Esophagus squamous epithelium (tissue), 5 donors: ENCODE measurements around the gene PTPRG. TPM values are rescaled to one million over a fixed set of nuclear protein-coding genes. Genes with fewer than 3 reads are reported as not detected.

Source experiments
- DNase-seq: peaks from one replicate; lab custom pipeline; 2025; lab: John Stamatoyannopoulos, UW
- H3K27ac ChIP-seq, 4 donors: fragments of 200-600 bp; sonication (generic); one replicate each; pipeline ENCODE4 v1.5.1; 2016 to 2019; ENCODE audit warnings: mild to moderate bottlenecking in 1 of 4
- H3K27me3 ChIP-seq, 4 donors: fragments of 200-600 bp; sonication (generic); 1 replicate in 3 of 4; 2 replicates in 1 of 4; pipeline versions ENCODE4 v1.5.1 to v1.6.0; 2017 to 2021; ENCODE audit warnings: antibody characterized with exemption in 1 of 4
- H3K36me3 ChIP-seq, 3 donors: fragments of 200-600 bp; sonication (generic); one replicate each; pipeline ENCODE4 v1.5.1; 2016 to 2019
- H3K4me1 ChIP-seq, 3 donors: fragments of 200-600 bp; sonication (generic); one replicate each; pipeline ENCODE4 v1.5.1; 2017 to 2019
- H3K4me3 ChIP-seq, 4 donors: fragments of 200-600 bp; sonication (generic); 1 replicate in 3 of 4; 2 replicates in 1 of 4; pipeline ENCODE4 v1.5.1; 2016 to 2019; ENCODE audit warnings: mild to moderate bottlenecking in 2 of 4, moderate library complexity in 1 of 4
- H3K9me3 ChIP-seq, 3 donors: fragments of 200-600 bp; sonication (generic); one replicate each; pipeline ENCODE4 v1.5.1; 2016 to 2019
- POLR2A ChIP-seq, 4 donors: fragments of 450-650 bp; IDR thresholded peaks; one replicate each; pipeline ENCODE4 v1.6.1; 2017; ENCODE audit warnings: antibody characterized with exemption in 4 of 4, mild to moderate bottlenecking in 4 of 4, moderate library complexity in 3 of 4
- whole genome bisulfite sequencing, 2 donors: methylation state at CpG; one replicate each; pipeline ENCODE4 v1.1.5; 2018; 5-methylcytosine and 5-hydroxymethylcytosine counted together
- intact Hi-C: fragments of 100-400 bp; cut with DNase I; formaldehyde crosslinking; loops from one replicate; pipeline ENCODE4 v1.15.0; 2022
- total RNA-seq, 4 donors: library from RNA; depleted of rRNA; stranded (reverse); fragments of >200 nt; gene quantifications; one replicate each; pipeline ENCODE4 v1.1.0, GENCODE V29; 2016
- TF ChIP-seq, protein P1 (sequence below), 6 experiments: fragments of 450-650 bp in 4 of 6; fragments of 200-600 bp in 2 of 6; sonication (generic) in 2 of 6; IDR thresholded peaks; one replicate each; pipeline ENCODE4 v1.5.1; 2016 to 2019; ENCODE audit warnings: antibody characterized with exemption in 6 of 6, mild to moderate bottlenecking in 4 of 6, moderate library complexity in 4 of 6
- donor health status: DM: yes; HTN: yes; CAD: no.

The PTPRG gene
- total RNA-seq, 4 donors from 2014 or later = 3.7 to 42.2 (median 15.2) TPM

DNA sequence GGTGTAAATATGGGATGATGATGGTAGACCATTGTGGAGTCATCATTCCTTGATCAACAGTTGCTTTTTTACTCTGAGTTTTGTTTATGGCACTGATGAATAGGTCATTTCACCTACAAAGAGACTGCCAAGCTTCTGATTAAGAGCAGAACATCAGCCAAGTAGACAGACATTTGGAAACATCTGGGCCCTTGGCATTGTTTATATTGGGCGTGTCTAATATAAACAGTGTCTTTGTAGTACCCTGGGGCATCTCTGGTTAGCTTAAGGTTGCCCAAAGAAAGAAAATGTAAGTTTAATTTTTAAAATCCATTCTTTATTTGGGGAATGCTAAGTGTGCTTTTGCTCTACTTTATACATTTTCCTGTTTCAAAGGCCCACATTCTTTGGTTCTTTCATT is 435.0 kb downstream of the PTPRG start:
- WGBS, 2 donors = 5% methylated on average over 1 of the region's 1 CpG
- H3K9me3 ChIP-seq = no peaks in the 10 kb centered on the region
- intact Hi-C loops = no loop called here
- no peaks in the 10 kb centered on the region for H3K36me3 ChIP-seq
- no peak for TF ChIP-seq POLR2A (IDR thresholded peaks at IDR 0.05)
- TF ChIP-seq, protein P1, sequence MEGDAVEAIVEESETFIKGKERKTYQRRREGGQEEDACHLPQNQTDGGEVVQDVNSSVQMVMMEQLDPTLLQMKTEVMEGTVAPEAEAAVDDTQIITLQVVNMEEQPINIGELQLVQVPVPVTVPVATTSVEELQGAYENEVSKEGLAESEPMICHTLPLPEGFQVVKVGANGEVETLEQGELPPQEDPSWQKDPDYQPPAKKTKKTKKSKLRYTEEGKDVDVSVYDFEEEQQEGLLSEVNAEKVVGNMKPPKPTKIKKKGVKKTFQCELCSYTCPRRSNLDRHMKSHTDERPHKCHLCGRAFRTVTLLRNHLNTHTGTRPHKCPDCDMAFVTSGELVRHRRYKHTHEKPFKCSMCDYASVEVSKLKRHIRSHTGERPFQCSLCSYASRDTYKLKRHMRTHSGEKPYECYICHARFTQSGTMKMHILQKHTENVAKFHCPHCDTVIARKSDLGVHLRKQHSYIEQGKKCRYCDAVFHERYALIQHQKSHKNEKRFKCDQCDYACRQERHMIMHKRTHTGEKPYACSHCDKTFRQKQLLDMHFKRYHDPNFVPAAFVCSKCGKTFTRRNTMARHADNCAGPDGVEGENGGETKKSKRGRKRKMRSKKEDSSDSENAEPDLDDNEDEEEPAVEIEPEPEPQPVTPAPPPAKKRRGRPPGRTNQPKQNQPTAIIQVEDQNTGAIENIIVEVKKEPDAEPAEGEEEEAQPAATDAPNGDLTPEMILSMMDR (IDR thresholded peaks at IDR 0.05) = no peak
- no peak overlapping the region for H3K27ac ChIP-seq
- DNase-seq = no peak
- H3K27me3 ChIP-seq = no peaks in the 10 kb centered on the region
- H3K4me3 ChIP-seq = no peak overlapping the region
- peaks cover 0 to 12% (median 0%) of the 10 kb centered on the region in 3 donors for H3K4me1 ChIP-seq

- no peaks in the 10 kb centered on the region for H3K9me3 ChIP-seq
- DNase-seq = no peak
- H3K27ac ChIP-seq = no peak overlapping the region
- intact Hi-C loops = no loop called here
- no peaks in the 10 kb centered on the region for H3K27me3 ChIP-seq
- TF ChIP-seq, protein P1 (IDR thresholded peaks at IDR 0.05) = no peak
- no peak for TF ChIP-seq POLR2A (IDR thresholded peaks at IDR 0.05)
- WGBS, 2 donors = 77 to 78% methylated on average over 4 of the region's 4 CpGs
- H3K4me3 ChIP-seq = no peak overlapping the region
- peaks cover 0 to 12% (median 0%) of the 10 kb centered on the region in 3 donors for H3K4me1 ChIP-seq
- no peaks in the 10 kb centered on the region for H3K36me3 ChIP-seq
Observed at GRCh38 chr3:61997101-61997500, 435.7 kb downstream of the PTPRG start.

DNA sequence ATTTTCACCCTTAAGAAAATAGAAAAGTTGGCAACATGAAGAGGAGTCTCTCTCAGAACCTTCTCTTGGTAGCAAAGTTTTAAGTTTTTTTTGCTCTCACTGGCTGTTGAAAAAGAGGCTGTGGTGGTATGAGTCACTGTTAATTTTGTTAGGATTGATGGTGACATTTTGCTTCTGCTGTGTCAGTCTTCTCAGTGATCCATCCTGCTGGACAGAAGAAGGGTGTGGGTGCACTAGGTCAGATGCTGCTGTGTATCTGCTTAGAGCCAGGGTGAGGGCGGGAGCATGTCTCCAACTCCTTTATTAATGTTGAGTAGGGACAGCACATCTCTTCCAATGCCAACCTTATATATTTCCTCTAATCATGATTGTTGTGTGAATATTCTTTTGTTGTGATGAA is 442.5 kb downstream of the PTPRG start:
- H3K27me3 ChIP-seq = no peaks in the 10 kb centered on the region
- intact Hi-C loops = no loop called here
- 93% methylated on average over 1 of the region's 1 CpG; no CpG with 5 or more reads in 1 of the 2 donors for WGBS, 2 donors
- H3K27ac ChIP-seq = no peak overlapping the region
- TF ChIP-seq, protein P1 (IDR thresholded peaks at IDR 0.05) = no peak
- no peak for TF ChIP-seq POLR2A (IDR thresholded peaks at IDR 0.05)
- H3K4me3 ChIP-seq = no peak overlapping the region
- peaks cover 0 to 5% (median 0%) of the 10 kb centered on the region in 3 donors for H3K4me1 ChIP-seq
- H3K36me3 ChIP-seq = peaks cover 0 to 5% (median 0%) of the 10 kb centered on the region in 3 donors
- no peak for DNase-seq
- no peaks in the 10 kb centered on the region for H3K9me3 ChIP-seq

- Histone ChIP-seq H3K27me3 (no peaks in the 10 kb centered on the region), H3K9me3 (no peaks in the 10 kb centered on the region), H3K27ac (no peak overlapping the region), H3K4me3 (no peak overlapping the region), H3K4me1 (peaks cover 0 to 5% (median 0%) of the 10 kb centered on the region in 3 donors), H3K36me3 (peaks cover 0 to 5% (median 0%) of the 10 kb centered on the region in 3 donors)
- WGBS, 2 donors = 45 to 58% methylated on average over 3 of the region's 3 CpGs
- TF ChIP-seq, protein P1 (IDR thresholded peaks at IDR 0.05) = no peak
- no peak for TF ChIP-seq POLR2A (IDR thresholded peaks at IDR 0.05)
- intact Hi-C loops = no loop called here
- DNase-seq = no peak
Observed at GRCh38 chr3:62007036-62007435, 445.7 kb downstream of the PTPRG start.

- Histone ChIP-seq H3K27ac (no peak overlapping the region), H3K4me3 (no peak overlapping the region), H3K4me1 (peaks cover 0 to 5% (median 0%) of the 10 kb centered on the region in 3 donors), H3K36me3 (no peaks in the 10 kb centered on the region), H3K9me3 (no peaks in the 10 kb centered on the region), H3K27me3 (no peaks in the 10 kb centered on the region)
- 85 to 95% methylated on average over 9 of the region's 9 CpGs for WGBS, 2 donors
- DNase-seq = no peak
- TF ChIP-seq, protein P1 (IDR thresholded peaks at IDR 0.05) = no peak
- no peak for TF ChIP-seq POLR2A (IDR thresholded peaks at IDR 0.05)
- intact Hi-C loops = no loop called here
Observed at GRCh38 chr3:62010989-62011388, 449.6 kb downstream of the PTPRG start.
